ENCODE data around the gene TECTB.

The TECTB gene

DNA sequence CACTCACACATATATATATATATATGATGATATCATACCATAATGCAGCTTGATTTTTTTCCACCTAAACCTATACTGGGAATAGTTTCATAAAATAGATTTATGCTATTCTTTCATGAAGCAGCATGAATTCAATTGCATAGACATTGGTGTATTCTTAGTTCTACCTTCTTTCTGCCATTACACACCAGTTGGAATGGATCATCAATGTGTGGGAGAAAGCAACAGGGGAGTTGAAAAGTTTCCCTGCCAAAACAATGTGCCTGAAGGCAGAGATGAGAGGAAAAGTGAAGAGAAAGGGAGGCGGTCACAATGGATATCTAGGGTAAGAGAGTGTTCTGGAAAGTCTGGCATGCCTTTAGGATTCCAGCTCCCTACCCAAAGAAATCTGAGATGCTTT lies 65.6 kb downstream of the TECTB start:
- DNase-seq, result no peak

DNA sequence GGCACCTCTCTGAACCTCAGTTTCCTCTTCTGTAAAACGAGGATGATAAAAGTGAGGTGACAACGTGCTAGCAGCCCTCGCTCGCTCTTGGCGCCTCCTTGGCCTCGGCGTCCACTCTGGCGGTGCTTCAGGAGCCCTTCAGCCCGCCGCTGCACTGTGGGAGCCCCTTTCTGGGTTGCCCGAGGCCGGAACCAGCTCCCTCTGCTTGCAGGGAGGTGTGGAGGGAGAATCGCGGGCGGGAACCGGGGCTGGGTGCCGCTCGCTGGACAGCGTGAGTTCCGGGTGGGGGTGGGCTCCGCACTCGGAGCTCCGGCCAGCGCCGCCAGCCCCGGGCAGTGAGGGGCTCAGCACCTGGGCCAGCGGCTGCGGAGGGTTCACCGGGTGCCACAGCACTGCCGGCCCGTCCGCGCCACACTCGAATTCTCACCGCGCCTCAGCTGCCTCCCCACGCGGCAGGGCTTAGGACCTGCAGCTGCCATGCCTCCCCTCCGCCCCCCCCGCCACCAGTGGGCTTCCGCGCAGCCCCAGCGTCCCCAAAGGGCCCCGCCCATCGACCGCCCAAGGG lies 66.4 kb downstream of the TECTB start:
- DNase-seq, result no peak

DNA sequence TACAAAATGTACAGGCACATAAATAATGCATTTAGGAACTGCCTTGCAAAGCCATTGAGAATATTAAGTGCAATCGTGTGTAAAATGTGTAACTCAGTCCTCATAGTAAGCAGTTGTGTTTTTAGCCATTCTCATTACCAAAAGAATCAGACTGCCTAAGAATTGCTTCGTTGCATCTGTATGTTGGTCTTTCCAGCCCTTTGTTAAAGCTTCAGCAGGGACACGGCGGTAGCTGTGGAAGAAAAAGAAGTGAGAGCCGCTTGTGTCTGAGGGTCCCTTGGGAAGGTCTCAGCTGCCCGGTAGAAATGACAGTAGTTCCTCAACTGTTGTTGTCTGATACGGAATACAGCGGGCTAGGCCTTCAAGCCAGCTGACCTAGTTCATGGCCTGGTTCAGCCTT lies 67.9 kb downstream of the TECTB start:
- DNase-seq, result no peak

DNA sequence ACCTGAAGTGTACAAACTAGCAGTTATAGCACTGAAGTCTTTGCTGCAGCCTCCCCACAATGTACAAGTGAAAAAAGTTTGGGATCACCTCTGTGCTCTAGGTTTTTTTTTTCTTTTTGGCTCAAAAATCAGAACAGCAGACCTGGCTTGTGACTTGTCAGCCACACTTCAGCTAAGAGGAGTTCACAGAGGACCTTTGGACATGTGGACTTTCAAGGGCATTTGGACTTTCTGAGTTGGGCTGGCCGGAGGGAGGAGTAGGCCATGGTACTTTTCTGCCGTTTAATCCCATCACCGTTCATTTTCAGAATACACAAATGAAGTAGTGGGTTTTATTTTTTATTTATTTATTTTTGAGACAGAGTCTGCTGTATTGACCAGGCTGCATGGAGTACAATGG lies 68.8 kb downstream of the TECTB start:
- no peak for DNase-seq

DNA sequence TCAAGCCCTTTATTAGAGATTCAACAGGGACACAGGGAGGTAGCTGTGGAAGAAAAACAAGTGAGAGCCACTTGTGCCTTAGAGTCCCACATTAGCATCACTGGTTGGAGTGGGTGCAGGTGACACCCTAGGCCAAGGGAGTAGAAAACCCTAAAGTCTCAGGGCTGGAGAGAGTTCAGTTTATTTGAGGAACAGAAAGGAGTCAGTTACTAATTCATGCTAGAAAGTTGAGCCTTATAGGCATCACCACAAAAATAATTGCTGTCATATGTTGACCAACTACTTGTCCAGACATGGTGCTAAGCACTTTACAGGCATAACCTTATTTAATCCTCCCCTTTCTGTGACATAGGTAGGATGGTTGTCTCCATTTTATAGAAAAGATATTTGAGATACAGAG lies 69.8 kb downstream of the TECTB start:
- DNase-seq, result no peak

Data from activated naive CD4-positive, alpha-beta T cell treated with anti-CD3 and anti-CD28 coated beads, Interleukin-2, amount 50 U/mL, for 16 hours (primary cell).